WERI-Rb-1 (cell line): ENCODE results near the gene PIK3R6.

ENCODE experiments used
- DNase-seq: peaks from one replicate; pipeline ENCODE4 v3.0.0-alpha.2; 2020
- H3K27ac ChIP-seq: fragments of 250-450 bp; sonication (Bioruptor Pico); 2 replicates; pipeline ENCODE4 v1.5.1; 2020; ENCODE audit warnings: mild to moderate bottlenecking, moderate library complexity
- H3K27me3 ChIP-seq: fragments of 250-450 bp; sonication (Bioruptor Pico); 2 replicates; pipeline ENCODE4 v1.5.1; 2021; ENCODE audit warnings: mild to moderate bottlenecking, low read depth, moderate library complexity; ENCODE audit not compliant: insufficient read depth, severe bottlenecking
- H3K36me3 ChIP-seq: fragments of 250-450 bp; sonication (Bioruptor Pico); 2 replicates; pipeline ENCODE4 v1.5.1; 2020; ENCODE audit warnings: mild to moderate bottlenecking, moderate library complexity
- H3K4me3 ChIP-seq: 2 replicates; pipeline ENCODE4 v1.5.1; 2011; ENCODE audit warnings: low read depth, mild to moderate bottlenecking, control low read depth, low read length
- H3K9me3 ChIP-seq: fragments of 250-450 bp; sonication (Bioruptor Pico); 2 replicates; pipeline ENCODE4 v1.5.1; 2021; ENCODE audit warnings: mild to moderate bottlenecking, moderate library complexity; ENCODE audit not compliant: severe bottlenecking
- TF ChIP-seq, protein P1 (sequence below): IDR thresholded peaks from 2 replicates; pipeline ENCODE4 v1.5.1; 2011; ENCODE audit warnings: low read depth, mild to moderate bottlenecking, control low read depth, inconsistent platforms, low read length

PIK3R6 gene

DNA sequence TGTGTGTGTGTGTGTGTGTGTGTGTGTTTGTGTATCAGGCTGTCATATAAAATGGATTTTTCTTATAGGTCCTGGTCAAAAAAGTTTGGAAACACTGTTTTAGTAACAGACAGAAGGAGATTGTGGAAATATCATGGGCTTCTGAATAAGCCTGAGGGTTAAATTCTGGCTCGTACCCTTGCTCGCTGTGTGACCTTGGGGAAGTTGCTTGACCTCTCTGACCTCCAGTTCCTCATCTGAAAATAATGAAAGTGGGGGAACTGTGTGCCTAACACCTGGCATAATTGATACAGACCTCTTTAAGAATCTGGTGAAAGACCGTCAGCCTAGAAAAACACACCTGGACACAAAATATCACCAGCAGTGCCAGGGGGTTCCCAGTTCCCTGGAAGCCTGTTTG, 25.6 kb upstream of the PIK3R6 start:
- H3K4me3 ChIP-seq: no peak overlapping the region
- no peaks in the 10 kb centered on the region for H3K9me3 ChIP-seq

DNA sequence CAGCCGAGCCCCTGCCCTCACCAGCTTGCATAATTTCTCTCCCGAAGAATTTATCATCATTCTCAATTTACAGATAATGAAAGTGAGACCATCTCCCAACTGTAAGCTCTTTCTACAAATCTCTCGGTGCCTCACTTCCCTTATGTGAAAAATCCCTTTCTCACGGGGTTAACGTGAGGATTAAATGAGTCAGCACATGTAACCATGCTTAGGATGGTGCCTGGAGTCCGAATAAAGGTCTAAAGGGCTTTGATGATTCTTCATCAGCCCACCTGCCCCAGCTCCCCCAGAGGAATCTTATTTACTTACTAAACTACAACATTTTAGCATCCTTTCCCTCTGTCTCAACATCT, 24.8 kb upstream of the PIK3R6 start:
- TF ChIP-seq, protein P1, sequence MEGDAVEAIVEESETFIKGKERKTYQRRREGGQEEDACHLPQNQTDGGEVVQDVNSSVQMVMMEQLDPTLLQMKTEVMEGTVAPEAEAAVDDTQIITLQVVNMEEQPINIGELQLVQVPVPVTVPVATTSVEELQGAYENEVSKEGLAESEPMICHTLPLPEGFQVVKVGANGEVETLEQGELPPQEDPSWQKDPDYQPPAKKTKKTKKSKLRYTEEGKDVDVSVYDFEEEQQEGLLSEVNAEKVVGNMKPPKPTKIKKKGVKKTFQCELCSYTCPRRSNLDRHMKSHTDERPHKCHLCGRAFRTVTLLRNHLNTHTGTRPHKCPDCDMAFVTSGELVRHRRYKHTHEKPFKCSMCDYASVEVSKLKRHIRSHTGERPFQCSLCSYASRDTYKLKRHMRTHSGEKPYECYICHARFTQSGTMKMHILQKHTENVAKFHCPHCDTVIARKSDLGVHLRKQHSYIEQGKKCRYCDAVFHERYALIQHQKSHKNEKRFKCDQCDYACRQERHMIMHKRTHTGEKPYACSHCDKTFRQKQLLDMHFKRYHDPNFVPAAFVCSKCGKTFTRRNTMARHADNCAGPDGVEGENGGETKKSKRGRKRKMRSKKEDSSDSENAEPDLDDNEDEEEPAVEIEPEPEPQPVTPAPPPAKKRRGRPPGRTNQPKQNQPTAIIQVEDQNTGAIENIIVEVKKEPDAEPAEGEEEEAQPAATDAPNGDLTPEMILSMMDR: no peak
- DNase-seq: peak; percentile 25

More for the DNA sequence above, 25.6 kb upstream of the PIK3R6 start:
- Histone ChIP-seq H3K36me3 (no peaks in the 10 kb centered on the region), H3K27me3 (no peaks in the 10 kb centered on the region), H3K27ac (no peak overlapping the region)
- TF ChIP-seq, protein P1: no peak
- no peak for DNase-seq

DNA sequence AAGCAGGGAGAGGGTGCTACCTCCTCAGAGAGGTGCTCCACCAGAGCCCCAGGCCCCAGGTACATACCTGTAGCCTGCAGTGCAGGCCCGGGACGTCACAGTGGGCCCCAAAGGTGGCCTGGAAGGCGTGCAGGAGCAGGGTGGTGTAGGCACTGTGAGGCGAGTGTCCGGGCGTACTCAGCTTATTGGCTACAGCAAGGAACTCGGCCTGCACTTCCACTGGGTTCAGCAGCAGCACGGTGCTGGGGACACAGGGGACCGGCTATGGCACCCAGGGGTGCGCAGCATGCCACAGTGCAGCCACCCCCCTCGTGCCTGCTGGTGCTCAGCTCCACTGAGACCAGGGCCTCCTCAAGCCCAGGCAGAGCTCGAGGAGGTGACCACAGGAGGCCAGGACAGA, 23.2 kb upstream of the PIK3R6 start:
- DNase-seq: no peak
- no peak overlapping the region for H3K27ac ChIP-seq
- TF ChIP-seq, protein P1: no peak
- H3K4me3 ChIP-seq: no peak overlapping the region
- no peaks in the 10 kb centered on the region for H3K9me3 ChIP-seq
- H3K36me3 ChIP-seq: no peaks in the 10 kb centered on the region
- no peaks in the 10 kb centered on the region for H3K27me3 ChIP-seq

More for the DNA sequence above, 24.8 kb upstream of the PIK3R6 start:
- Histone ChIP-seq H3K27me3 (no peaks in the 10 kb centered on the region), H3K4me3 (no peak overlapping the region), H3K9me3 (no peaks in the 10 kb centered on the region), H3K36me3 (no peaks in the 10 kb centered on the region), H3K27ac (no peak overlapping the region)

- H3K27me3 ChIP-seq: no peaks in the 10 kb centered on the region
- no peak overlapping the region for H3K4me3 ChIP-seq
- H3K9me3 ChIP-seq: no peaks in the 10 kb centered on the region
- H3K36me3 ChIP-seq: no peaks in the 10 kb centered on the region
- TF ChIP-seq, protein P1: no peak
- no peak for DNase-seq
- H3K27ac ChIP-seq: no peak overlapping the region
Measured at GRCh38 chr17:8889458-8890210, 22.2 kb upstream of the PIK3R6 start.

DNA sequence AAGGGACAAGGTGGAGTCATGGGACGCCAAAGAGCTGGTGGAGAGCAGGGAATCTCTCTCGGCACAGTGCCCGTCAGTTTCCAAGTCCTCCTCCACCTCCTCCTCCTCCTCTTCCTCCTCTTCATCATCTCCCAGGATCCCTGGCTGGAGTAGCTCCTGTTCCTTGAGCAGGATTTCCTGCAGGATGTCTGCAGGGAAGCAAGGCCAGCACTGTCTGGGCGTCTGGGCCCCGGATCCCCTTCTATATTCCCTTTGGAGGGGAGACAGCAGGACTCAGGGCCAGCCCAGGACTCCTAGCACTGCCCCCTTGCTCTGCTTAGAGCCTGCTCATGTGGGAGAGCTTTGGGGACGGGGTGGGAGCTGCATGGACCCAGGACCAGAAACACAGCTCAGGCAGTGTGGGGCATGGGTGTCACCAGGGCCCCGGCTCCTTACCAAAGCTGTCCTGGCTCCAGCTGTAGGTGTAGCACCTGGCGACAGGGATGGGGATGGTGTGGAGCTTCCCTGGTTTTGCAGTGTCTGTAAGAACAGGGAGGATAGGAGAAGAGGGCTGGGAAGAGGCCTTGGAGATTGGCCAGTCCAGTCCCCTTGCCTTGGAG, 21.3 kb upstream of the PIK3R6 start:
- H3K27ac ChIP-seq: no peak overlapping the region
- H3K4me3 ChIP-seq: no peak overlapping the region
- DNase-seq: no peak
- no peaks in the 10 kb centered on the region for H3K27me3 ChIP-seq
- H3K36me3 ChIP-seq: no peaks in the 10 kb centered on the region
- TF ChIP-seq, protein P1: no peak
- no peaks in the 10 kb centered on the region for H3K9me3 ChIP-seq
